ENCODE data around the gene IER5.

Gene IER5

GRCh38 chr1:181123173-181123572 is 34.7 kb downstream of the IER5 start:
- no peak for TF ChIP-seq CTCF (IDR thresholded peaks at IDR 0.05; ENCODE audit: low read depth, low read length)
- H3K4me3 ChIP-seq (ENCODE audit: low read depth, low read length), result no peak overlapping the region

DNA sequence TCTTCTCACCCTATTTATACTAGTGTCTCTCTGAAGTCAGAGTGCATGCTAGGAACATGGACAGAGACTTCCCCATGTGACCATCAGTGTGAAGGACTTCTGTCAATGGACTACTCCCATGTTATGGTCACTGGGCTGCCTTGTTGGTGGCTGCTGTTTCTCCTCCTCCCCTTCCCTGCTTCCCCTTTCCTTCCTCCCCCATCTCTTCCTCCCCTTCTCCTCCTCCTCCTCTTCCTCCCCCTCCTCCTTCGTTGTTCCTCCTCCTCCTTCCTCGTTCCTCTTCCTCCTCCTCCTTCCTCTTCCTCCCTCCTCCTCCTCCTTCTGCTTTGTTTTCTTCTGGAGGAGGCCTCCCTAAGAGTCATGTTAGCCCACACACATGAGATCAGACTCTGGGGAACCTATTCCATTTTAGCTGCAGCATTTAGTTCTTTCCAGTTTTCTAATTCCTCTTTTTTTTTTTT is 35.8 kb downstream of the IER5 start:
- no peak overlapping the region for H3K4me3 ChIP-seq (ENCODE audit: low read depth, low read length)
- no peak for TF ChIP-seq CTCF (IDR thresholded peaks at IDR 0.05; ENCODE audit: low read depth, low read length)

GRCh38 chr1:181126289-181126688 is 37.8 kb downstream of the IER5 start:
- TF ChIP-seq CTCF (IDR thresholded peaks at IDR 0.05; ENCODE audit: low read depth, low read length), result no peak
- no peak overlapping the region for H3K4me3 ChIP-seq (ENCODE audit: low read depth, low read length)

GRCh38 chr1:181126871-181127587 is 38.5 kb downstream of the IER5 start:
- TF ChIP-seq CTCF (IDR thresholded peaks at IDR 0.05; ENCODE audit: low read depth, low read length), result no peak

DNA sequence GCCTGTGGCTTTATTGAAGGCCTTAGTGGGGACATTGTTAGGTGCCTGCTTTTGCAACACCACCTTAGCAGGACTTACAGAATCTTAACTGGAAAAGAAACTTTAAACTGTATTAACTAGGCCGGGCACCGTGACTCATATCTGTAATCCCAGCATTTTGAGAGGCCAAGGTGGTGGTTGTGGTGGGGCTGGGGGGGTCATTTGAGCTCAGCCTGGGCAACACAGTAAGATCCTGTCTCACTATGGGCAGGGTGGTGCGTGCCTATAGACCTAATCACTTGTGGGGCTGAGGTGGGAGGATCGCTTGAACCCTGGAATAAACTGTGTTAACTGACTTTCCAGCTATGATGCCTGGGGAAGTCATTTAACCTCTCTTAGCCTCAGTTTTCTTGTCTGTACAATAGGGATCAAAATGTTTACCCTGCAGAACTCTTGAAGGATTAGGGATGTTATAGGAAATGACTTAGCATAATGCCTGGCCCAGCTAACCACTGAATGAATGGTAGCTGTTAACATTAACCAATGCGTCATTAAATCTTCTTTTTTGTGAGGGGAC is 39.5 kb downstream of the IER5 start:
- no peak for TF ChIP-seq CTCF (IDR thresholded peaks at IDR 0.05; ENCODE audit: low read depth, low read length)
- H3K4me3 ChIP-seq (ENCODE audit: low read depth, low read length), result no peak overlapping the region

More at GRCh38 chr1:181126871-181127587, 38.5 kb downstream of the IER5 start:
- no peak overlapping the region for H3K4me3 ChIP-seq (ENCODE audit: low read depth, low read length)

DNA sequence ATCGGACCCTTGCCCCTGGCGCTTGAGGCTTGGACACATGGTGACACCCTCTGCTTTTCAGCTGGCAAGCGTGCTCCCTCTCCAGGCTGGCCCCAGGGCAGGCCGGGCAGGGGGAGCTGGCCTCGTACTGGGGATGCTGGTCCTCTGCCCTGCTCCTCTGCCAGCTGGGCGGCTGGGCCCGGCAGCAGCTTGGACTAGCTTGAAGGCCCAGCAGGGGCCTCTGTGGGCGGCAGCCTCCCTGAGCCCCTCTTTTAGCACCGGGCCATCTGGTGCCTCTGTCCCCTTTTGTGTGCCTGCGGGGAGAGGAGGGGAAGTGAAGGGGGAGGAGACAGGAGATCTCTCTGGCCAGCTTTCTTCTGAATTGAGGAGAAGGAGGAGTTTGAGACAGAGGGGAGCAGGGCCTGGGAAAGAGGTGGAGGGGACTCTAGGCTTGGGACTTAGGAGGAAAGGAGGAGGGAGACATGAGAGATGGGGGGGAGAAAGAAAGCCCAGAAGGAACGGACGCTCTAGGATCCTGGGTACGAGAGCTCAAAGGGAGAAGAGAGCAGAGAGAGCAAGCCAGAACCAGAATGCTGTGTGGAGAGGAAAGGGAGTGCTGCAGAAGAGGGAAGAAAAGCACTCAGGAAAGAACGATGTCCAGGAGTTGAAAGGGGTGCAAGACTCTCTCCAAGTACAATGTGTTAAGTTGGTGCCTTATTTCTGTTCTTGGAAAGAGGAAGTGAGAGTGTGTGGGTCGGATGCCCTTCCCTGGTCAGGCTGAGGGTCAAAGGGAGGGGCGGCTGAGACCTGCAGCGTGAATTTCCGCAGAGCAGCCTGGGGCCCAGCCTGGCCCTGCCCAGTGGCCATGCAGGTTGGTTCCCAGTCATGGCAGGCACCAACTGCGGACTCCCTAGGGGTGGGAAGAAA is 40.3 kb downstream of the IER5 start:
- H3K4me3 ChIP-seq (ENCODE audit: low read depth, low read length), result no peak overlapping the region
- no peak for TF ChIP-seq CTCF (IDR thresholded peaks at IDR 0.05; ENCODE audit: low read depth, low read length)
